HEK293 (cell line): ENCODE measurements around the gene ARPC1A.

ENCODE experiments used
- CTCF ChIA-PET: fragments of 350-600 bp; formaldehyde crosslinking; extraction: SDS; loops from one replicate; lab custom pipeline; 2021; ENCODE audit warnings: antibody characterized with exemption; lab: Yijun Ruan, JAX
- POLR2A ChIA-PET: fragments of 300-600 bp; formaldehyde crosslinking; extraction: SDS; loops from one replicate; lab custom pipeline; 2020; ENCODE audit warnings: antibody characterized with exemption, inconsistent platforms; lab: Yijun Ruan, JAX
- H3K27ac ChIP-seq: fragments of 200-500 bp; sonication (Bioruptor generic); 2 replicates; pipeline ENCODE4 v1.5.1; 2014; ENCODE audit warnings: low read depth, low read length, control low read depth, inconsistent platforms; ENCODE audit errors: extremely low read depth
- H3K36me3 ChIP-seq, 2 experiments: fragments of 200-500 bp in 1 of 2; sonication (Bioruptor generic) in 1 of 2; 1 replicate in 1 of 2; 2 replicates in 1 of 2; pipeline ENCODE4 v1.5.1; 2014 to 2017; ENCODE audit warnings: inconsistent platforms in 2 of 2, low read length in 2 of 2; ENCODE audit not compliant: control insufficient read depth in 2 of 2, insufficient read depth in 1 of 2
- H3K4me1 ChIP-seq: fragments of 200-500 bp; sonication (Bioruptor generic); 2 replicates; pipeline ENCODE4 v1.5.1; 2014; ENCODE audit warnings: mild to moderate bottlenecking, low read length, inconsistent platforms; ENCODE audit not compliant: control insufficient read depth, insufficient read depth
- H3K4me3 ChIP-seq: 2 replicates; pipeline ENCODE4 v1.5.1; 2011; ENCODE audit warnings: low read depth, mild to moderate bottlenecking, control low read depth, low read length, moderate library complexity
- H3K9me3 ChIP-seq: fragments of 200-500 bp; sonication (Bioruptor generic); 2 replicates; pipeline ENCODE4 v1.5.1; 2014; ENCODE audit warnings: low read depth, low read length, inconsistent platforms; ENCODE audit not compliant: control insufficient read depth, insufficient read depth
- HOXD13 ChIP-seq: sonication (generic); formaldehyde crosslinking; IDR thresholded peaks from 2 replicates; pipeline ENCODE4 v1.8.0; 2022; ENCODE audit warnings: missing genetic modification reagents, borderline replicate concordance
- KLF1 ChIP-seq: fragments of 450-650 bp; formaldehyde crosslinking; IDR thresholded peaks from 2 replicates; pipeline ENCODE4 v1.5.1; 2016; ENCODE audit warnings: missing biosample characterization, missing genetic modification characterization
- KLF10 ChIP-seq: fragments of 450-650 bp; IDR thresholded peaks from 2 replicates; pipeline ENCODE4 v1.5.1; 2018; ENCODE audit warnings: missing biosample characterization, mild to moderate bottlenecking, missing genetic modification characterization
- KLF9 ChIP-seq: fragments of 450-650 bp; formaldehyde crosslinking; IDR thresholded peaks from 2 replicates; pipeline ENCODE4 v1.5.1; 2016; ENCODE audit warnings: missing biosample characterization, missing genetic modification characterization, low read depth
- ZEB2 ChIP-seq: fragments of 450-650 bp; formaldehyde crosslinking; IDR thresholded peaks from 2 replicates; pipeline ENCODE4 v1.5.1; 2016; ENCODE audit warnings: missing biosample characterization, missing genetic modification characterization
- ZNF10 ChIP-seq: fragments of 450-650 bp; formaldehyde crosslinking; IDR thresholded peaks from 2 replicates; pipeline ENCODE4 v1.5.1; 2017; ENCODE audit warnings: missing biosample characterization, missing genetic modification characterization
- ZNF184 ChIP-seq: fragments of 450-650 bp; IDR thresholded peaks from 2 replicates; pipeline ENCODE4 v1.5.1; 2018; ENCODE audit warnings: missing biosample characterization, mild to moderate bottlenecking, missing genetic modification characterization
- ZNF350 ChIP-seq: fragments of 450-650 bp; formaldehyde crosslinking; IDR thresholded peaks from 2 replicates; pipeline ENCODE4 v1.5.0; 2017; ENCODE audit warnings: missing biosample characterization, mild to moderate bottlenecking, missing genetic modification characterization
- ZNF362 ChIP-seq: fragments of 450-650 bp; formaldehyde crosslinking; IDR thresholded peaks from 2 replicates; pipeline ENCODE4 v1.5.1; 2016; ENCODE audit warnings: missing biosample characterization, missing genetic modification characterization
- ZNF394 ChIP-seq: fragments of 450-650 bp; formaldehyde crosslinking; IDR thresholded peaks from 2 replicates; pipeline ENCODE4 v1.5.1; 2016; ENCODE audit warnings: missing biosample characterization, missing genetic modification characterization, mild to moderate bottlenecking, moderate library complexity, borderline replicate concordance
- ZNF600 ChIP-seq: fragments of 450-650 bp; formaldehyde crosslinking; IDR thresholded peaks from 2 replicates; pipeline ENCODE4 v1.5.1; 2016; ENCODE audit warnings: missing biosample characterization, missing genetic modification characterization
- ZNF792 ChIP-seq: fragments of 450-650 bp; formaldehyde crosslinking; IDR thresholded peaks from 2 replicates; pipeline ENCODE4 v1.5.1; 2016; ENCODE audit warnings: missing biosample characterization, missing genetic modification characterization
- ZSCAN30 ChIP-seq: fragments of 450-650 bp; IDR thresholded peaks from 2 replicates; pipeline ENCODE4 v1.5.1; 2018; ENCODE audit warnings: missing biosample characterization, mild to moderate bottlenecking, missing genetic modification characterization, moderate library complexity
- TF ChIP-seq, protein P1 (sequence below): fragments of 450-650 bp; formaldehyde crosslinking; IDR thresholded peaks from 2 replicates; pipeline ENCODE4 v1.5.1; 2017; ENCODE audit warnings: missing biosample characterization, missing genetic modification characterization

ARPC1A gene

GRCh38 chr7:99392659-99393354, 67.1 kb downstream of the ARPC1A start:
- no peaks in the 10 kb centered on the region for H3K4me1 ChIP-seq
- TF ChIP-seq HOXD13 = no peak
- TF ChIP-seq, protein P1, sequence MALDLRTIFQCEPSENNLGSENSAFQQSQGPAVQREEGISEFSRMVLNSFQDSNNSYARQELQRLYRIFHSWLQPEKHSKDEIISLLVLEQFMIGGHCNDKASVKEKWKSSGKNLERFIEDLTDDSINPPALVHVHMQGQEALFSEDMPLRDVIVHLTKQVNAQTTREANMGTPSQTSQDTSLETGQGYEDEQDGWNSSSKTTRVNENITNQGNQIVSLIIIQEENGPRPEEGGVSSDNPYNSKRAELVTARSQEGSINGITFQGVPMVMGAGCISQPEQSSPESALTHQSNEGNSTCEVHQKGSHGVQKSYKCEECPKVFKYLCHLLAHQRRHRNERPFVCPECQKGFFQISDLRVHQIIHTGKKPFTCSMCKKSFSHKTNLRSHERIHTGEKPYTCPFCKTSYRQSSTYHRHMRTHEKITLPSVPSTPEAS = no peak
- no peak for TF ChIP-seq ZNF362 (tag by site-specific recombination)
- TF ChIP-seq KLF9 = peak; percentile 39; the same call in 1 of the 2 replicates
- no peak for TF ChIP-seq ZNF394 (tag by site-specific recombination)
- no peak for TF ChIP-seq ZSCAN30 (tag by site-specific recombination)
- TF ChIP-seq ZEB2 (tag by site-specific recombination) = no peak
- TF ChIP-seq ZNF792 (tag by site-specific recombination) = no peak
- TF ChIP-seq ZNF184 (tag by site-specific recombination) = no peak
- peak; percentile 28; the same call in 1 of the 2 replicates for TF ChIP-seq KLF1 (tag by site-specific recombination)
- 0 out of 2 replicates have a peak, but pooled peaks have one; percentile 24 for TF ChIP-seq ZNF10
- TF ChIP-seq, all 188 proteins: peak for 3
- CTCF ChIA-PET = no interaction called here
- H3K36me3 ChIP-seq = peaks cover 26 to 73% of the 10 kb centered on the region in 2 experiments
- H3K4me3 ChIP-seq = no peak overlapping the region
- H3K9me3 ChIP-seq = no peaks in the 10 kb centered on the region
- POLR2A ChIA-PET = interaction anchor here (0.6 to 1.8 kb wide), 4 partner anchors 9 to 18 kb away, joined by 3 to 4 read pairs (median 4); no protein-coding TSS in a partner anchor
- no peak overlapping the region for H3K27ac ChIP-seq

DNA sequence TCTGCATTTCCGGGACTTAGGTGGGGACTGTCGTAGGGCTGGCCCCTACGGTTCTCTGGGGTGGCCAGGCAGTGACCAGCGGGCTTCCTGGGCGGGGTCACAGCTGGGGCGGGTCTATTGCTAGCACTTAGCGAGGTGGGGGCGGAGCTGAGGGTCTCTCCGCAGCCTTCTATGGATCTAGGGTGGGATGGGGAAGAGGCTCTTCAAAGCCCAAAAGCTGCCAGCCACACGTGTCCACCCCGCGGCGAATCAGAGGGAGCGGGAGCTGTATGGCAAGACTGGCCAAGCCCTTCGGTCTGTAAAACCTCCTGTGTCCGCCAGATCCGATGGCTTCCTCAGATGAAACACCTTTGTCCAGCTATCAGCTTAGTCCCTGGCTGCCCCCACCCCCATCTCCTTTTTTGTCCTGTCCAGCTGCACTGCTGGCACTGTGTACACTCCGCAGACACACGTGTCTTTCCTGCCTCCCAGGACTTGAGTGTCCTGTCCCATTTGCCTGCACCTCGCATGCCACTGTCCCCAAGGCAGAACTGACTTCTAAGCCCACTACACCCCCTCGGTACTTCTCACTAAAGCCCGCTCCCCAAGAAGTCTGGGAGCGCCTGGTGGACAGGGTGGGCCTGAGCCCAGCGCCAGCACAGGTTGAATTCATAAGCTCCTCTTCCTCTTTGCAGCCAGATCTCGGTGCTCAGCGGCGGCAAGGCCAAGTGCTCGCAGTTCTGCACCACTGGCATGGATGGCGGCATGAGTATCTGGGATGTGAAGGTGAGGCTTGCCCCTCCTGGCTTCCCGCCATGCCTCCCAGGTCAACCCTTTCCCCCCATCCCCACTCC, 67.9 kb downstream of the ARPC1A start:
- no peak overlapping the region for H3K4me3 ChIP-seq
- POLR2A ChIA-PET = interaction anchor here (0.6 to 1.8 kb wide), 4 partner anchors 10 to 19 kb away, joined by 3 to 4 read pairs (median 4); partner anchors contain the start of gene BUD31
- H3K36me3 ChIP-seq = peaks cover 32 to 74% of the 10 kb centered on the region in 2 experiments
- no peak for TF ChIP-seq ZNF350 (tag by site-specific recombination)
- TF ChIP-seq, all 188 proteins: peak for 0
- Histone ChIP-seq H3K9me3 (no peaks in the 10 kb centered on the region), H3K27ac (no peak overlapping the region), H3K4me1 (no peaks in the 10 kb centered on the region)
- CTCF ChIA-PET = interaction anchor here (1.0 kb wide), 1 partner anchor 12 kb away, joined by 3 read pairs; no protein-coding TSS in a partner anchor

DNA sequence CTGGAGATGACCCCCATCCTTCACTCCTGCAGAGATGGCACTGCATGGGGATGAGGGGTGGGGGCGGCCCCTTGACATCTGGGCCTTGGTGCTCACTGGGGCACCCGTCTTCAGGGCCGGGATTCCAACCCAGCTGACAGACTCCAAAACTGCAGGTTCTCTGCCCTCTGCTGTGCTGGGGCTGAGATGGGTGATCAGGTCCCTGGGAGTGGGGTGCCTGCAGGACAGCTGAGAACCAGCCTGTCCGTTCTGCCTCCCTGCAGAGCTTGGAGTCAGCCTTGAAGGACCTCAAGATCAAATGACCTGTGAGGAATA, 68.4 kb downstream of the ARPC1A start:
- H3K4me3 ChIP-seq = no peak overlapping the region
- peaks cover 32 to 80% of the 10 kb centered on the region in 2 experiments for H3K36me3 ChIP-seq
- TF ChIP-seq KLF10 (tag by site-specific recombination) (no peak), ZNF600 (tag by site-specific recombination) (0 out of 2 replicates have a peak, but pooled peaks have one; percentile 20)
- no peaks in the 10 kb centered on the region for H3K4me1 ChIP-seq
- ChIA-PET POLR2A (interaction anchor here (1.4 to 1.8 kb wide), 3 partner anchors 11 to 19 kb away, joined by 3 to 4 read pairs (median 4); partner anchors contain the start of gene BUD31), CTCF (interaction anchor here (1.0 kb wide), 1 partner anchor 12 kb away, joined by 3 read pairs; no protein-coding TSS in a partner anchor)
- H3K9me3 ChIP-seq = no peaks in the 10 kb centered on the region
- H3K27ac ChIP-seq = no peak overlapping the region
